GF-D8 (cell line): Measurements from ENCODE around the gene SLC16A2.

Source experiments
- DNase-seq: peaks from one replicate; lab custom pipeline; 2025; lab: John Stamatoyannopoulos, UW

Gene SLC16A2

DNA sequence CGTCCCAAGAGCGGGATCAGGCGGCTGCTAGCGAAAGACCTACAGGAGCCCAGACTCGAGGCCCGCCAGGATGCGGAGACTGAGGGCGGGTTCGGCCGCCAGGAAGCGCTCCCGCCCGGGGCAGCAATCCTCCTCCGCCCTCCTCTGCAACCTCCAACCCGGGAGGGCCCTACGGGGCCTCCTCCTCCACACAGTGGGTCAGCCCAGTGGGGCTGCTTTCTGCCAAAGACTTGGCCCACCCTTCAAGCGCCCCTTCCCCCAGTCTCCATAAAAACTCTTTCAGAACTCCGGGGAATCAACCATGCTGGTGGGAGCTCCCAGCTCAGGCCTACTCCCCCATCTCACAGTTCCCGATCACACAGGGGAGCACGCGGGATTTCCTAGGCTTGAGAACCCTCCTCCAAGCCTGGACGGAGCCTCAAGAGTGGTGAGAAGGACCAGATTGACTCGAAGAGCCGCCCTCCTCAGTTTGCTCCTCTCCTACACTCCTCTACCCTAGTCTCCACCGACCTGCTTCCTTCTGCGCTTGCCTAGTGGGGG, 115.6 kb downstream of the SLC16A2 start:
- DNase-seq, result no peak

GRCh38 chrX:74540635-74541249, 119.4 kb downstream of the SLC16A2 start:
- DNase-seq, result no peak

DNA sequence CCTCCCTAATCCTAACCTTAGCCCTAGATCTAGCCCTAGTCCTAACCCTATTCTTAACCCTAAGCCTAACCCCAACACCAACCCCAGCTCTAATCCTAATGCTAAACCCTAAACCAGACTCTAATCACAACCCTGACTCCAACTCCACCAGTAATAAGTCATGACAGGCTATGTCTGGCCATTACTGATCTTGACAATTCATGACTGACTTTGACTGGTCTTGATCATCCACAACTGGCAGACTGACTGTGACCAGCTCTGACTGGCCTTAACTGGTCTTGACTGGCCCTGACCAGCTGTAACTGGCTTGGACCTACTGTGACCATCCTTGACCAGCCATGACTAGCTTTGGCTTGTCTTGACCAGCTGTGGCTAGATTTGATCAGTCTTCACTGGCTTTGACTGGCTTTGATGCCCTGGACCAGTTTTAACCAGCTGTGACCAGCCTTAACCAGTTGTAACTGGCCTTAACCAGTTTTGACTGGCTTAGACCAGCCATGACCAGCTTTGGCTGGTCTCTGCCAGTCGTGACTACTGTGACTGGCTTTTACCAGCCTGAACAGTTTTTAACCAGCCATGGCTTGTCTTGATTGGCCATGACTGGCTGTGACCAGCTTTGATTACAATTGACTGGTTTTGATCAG, 124.7 kb downstream of the SLC16A2 start:
- no peak for DNase-seq

DNA sequence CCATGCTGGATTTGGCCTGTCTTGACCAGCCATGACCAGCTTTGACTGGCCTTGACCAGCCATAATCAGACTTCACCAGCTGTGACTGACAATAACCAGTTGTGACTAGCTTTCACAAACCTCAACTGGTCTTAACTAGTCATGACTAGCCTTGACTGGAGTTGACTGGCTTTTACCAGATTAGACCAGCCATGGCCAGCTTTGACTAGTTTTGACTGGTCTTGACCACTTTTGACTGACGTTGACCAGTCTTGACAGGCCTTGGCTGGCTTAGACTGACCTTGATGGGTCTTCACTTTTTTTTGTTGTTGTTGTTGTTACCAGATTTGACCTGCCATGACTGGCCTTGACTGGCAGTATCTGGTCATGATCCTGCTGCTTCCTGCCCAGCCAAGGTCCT, 125.7 kb downstream of the SLC16A2 start:
- no peak for DNase-seq

- peak; percentile 3 for DNase-seq
These were observed 129.1 kb downstream of the SLC16A2 start for GRCh38 chrX:74550295-74550802.

DNA sequence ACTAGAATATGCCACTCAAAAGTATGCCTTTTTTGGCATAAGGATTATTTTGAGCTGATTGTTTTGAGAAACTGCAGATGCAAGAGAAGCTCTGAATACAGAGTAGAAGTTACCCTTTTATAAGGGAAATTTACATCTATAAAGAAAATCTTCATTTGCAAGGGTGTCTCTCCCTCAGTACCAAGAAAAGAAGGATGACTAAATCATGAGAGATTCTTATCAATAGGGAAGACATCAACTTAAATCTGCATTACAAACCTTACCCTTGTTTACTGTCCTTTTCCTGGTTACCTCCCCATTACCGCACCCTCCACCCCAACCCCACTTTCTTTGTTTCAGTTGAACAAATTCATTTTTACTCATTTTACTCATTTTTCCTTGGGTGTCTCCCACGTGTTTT, 130.6 kb downstream of the SLC16A2 start:
- DNase-seq, result no peak

- no peak for DNase-seq
These were observed 136.1 kb downstream of the SLC16A2 start for GRCh38 chrX:74557378-74557777.

DNA sequence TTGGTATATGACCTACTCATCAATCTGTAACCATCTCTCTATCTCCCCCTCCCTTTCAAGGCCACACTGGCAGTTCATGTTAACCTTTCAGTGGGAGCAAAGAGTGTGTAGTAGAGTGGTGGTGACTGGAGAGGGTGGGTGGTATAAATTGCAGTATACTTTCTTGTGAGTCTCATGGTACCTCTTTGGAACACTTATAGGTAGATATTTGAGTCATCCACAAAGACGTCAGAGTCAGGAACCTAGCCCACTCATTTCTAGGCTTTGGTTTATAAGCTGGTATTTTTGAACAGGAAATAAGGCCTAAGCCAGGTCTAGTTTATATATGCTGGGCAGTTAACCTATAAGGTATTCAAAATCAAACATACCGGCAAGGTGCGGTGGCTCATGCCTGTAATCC, 156.8 kb downstream of the SLC16A2 start:
- no peak for DNase-seq

DNA sequence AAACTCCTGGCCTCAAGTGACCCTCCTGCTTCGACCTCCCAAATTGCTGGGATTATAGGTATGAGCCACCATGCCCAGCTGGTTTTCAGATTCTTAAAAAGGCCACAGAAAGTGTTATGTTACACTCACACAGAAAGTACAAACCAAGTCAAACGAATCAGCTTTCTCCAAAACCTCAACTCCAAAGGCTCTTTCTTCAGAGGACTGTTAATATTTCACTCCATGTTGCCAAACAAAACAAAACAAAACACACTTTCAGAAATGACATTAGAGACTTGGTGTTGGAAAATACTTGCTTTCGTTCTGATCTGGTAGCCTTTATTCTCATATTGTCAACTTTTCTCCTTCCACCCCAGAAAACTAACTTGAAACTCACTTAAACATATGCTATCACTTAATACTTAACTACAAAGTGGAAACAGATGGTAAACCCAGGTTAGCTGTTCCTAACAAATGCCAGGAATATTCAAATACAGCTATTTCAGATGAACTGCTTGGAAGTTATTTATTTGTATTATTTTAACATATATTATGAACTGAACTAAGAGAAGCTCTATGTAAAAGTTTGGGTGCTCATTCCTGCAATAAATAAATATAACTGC, 158.4 kb downstream of the SLC16A2 start:
- no peak for DNase-seq
